H1 (cell line): ENCODE data around the gene MRPL22. TPM values are rescaled to one million over a fixed set of nuclear protein-coding genes. Genes with fewer than 3 reads are reported as not detected.

Source experiments
- CTCF ChIA-PET: fragments of 300-600 bp; sonication (Branson Sonifier 250); formaldehyde crosslinking; loops from one replicate; lab custom pipeline; 2021; ENCODE audit not compliant: partially characterized antibody; lab: Charles Lee
- POLR2A ChIA-PET: fragments of 300-600 bp; sonication (Branson Sonifier 250); formaldehyde crosslinking; loops from one replicate; lab custom pipeline; 2021; ENCODE audit warnings: inconsistent platforms; ENCODE audit not compliant: partially characterized antibody; lab: Charles Lee
- DNase-seq, 2 experiments: peaks; one replicate each; pipeline versions ENCODE4 v3.0.0 to v3.0.0-alpha.2; 2010 to 2022; ENCODE audit warnings: low spot score in 2 of 2, low read depth in 1 of 2, mixed read lengths in 1 of 2
- FAIRE-seq: peaks from 2 replicates; lab custom pipeline; 2011; peaks lifted over from hg19 to GRCh38; lab: Jason Lieb, UNC
- H2AFZ ChIP-seq: 2 replicates; pipeline ENCODE4 v1.8.1; 2012; ENCODE audit warnings: low read length, inconsistent platforms
- H2AK5ac ChIP-seq: 2 replicates; pipeline ENCODE4 v1.6.1; 2013; ENCODE audit warnings: low read depth, low read length
- H2BK120ac ChIP-seq: replicated peaks from 2 replicates; pipeline ENCODE3; 2013; ENCODE audit warnings: low read depth, low read length, inconsistent platforms
- H2BK12ac ChIP-seq: 2 replicates; pipeline ENCODE4 v1.6.1; 2013; ENCODE audit warnings: low read depth, low read length
- H2BK15ac ChIP-seq: 2 replicates; pipeline ENCODE4 v1.6.1; 2013; ENCODE audit warnings: low read length
- H2BK20ac ChIP-seq: 2 replicates; pipeline ENCODE4 v1.6.1; 2013; ENCODE audit warnings: low read length
- H2BK5ac ChIP-seq: 2 replicates; pipeline ENCODE4 v1.6.1; 2013; ENCODE audit warnings: low read depth, low read length
- H3K14ac ChIP-seq: 2 replicates; pipeline ENCODE4 v1.6.1; 2013; ENCODE audit warnings: inconsistent platforms; ENCODE audit not compliant: insufficient read length
- H3K18ac ChIP-seq: 2 replicates; pipeline ENCODE4 v1.6.1; 2013; ENCODE audit warnings: low read length; ENCODE audit errors: extremely low read depth
- H3K23ac ChIP-seq: 2 replicates; pipeline ENCODE4 v1.6.1; 2013; ENCODE audit warnings: inconsistent platforms; ENCODE audit not compliant: insufficient read length
- H3K23me2 ChIP-seq: 2 replicates; pipeline ENCODE4 v1.6.1; 2013; ENCODE audit warnings: low read depth, low read length
- H3K27ac ChIP-seq: 2 replicates; pipeline ENCODE4 v1.6.1; 2011; ENCODE audit warnings: low read depth, low read length, inconsistent platforms
- H3K27me3 ChIP-seq, 4 experiments: replicated peaks in 1 of 4; 1 replicate in 1 of 4; 2 replicates in 3 of 4; pipeline versions ENCODE4 v1.6.1 to v1.8.1; 2011 to 2013; ENCODE audit warnings: low read length in 3 of 4, mild to moderate bottlenecking in 3 of 4, inconsistent platforms in 2 of 4, mixed read lengths in 2 of 4, moderate library complexity in 1 of 4; ENCODE audit not compliant: control insufficient read depth in 3 of 4, insufficient read depth in 3 of 4; ENCODE audit errors: extremely low read depth in 1 of 4
- H3K36me3 ChIP-seq, 4 experiments: 2 replicates each; pipeline versions ENCODE4 v1.6.1 to v1.8.1; 2011 to 2013; ENCODE audit warnings: mild to moderate bottlenecking in 4 of 4, low read length in 3 of 4, moderate library complexity in 2 of 4, control low read depth in 1 of 4, inconsistent platforms in 1 of 4; ENCODE audit not compliant: insufficient read depth in 4 of 4, control insufficient read depth in 2 of 4
- H3K4ac ChIP-seq: replicated peaks from 2 replicates; pipeline ENCODE3; 2013; ENCODE audit warnings: low read length, low read depth, mixed read lengths, inconsistent platforms; ENCODE audit not compliant: insufficient read length
- H3K4me1 ChIP-seq, 4 experiments: replicated peaks in 1 of 4; 1 replicate in 1 of 4; 2 replicates in 3 of 4; pipeline versions ENCODE4 v1.6.1 to v1.8.1; 2011 to 2013; ENCODE audit warnings: low read length in 3 of 4, inconsistent platforms in 2 of 4, mixed read lengths in 1 of 4; ENCODE audit not compliant: insufficient read depth in 4 of 4, control insufficient read depth in 3 of 4
- H3K4me2 ChIP-seq, 2 experiments: 2 replicates each; pipeline versions ENCODE4 v1.6.1 to v1.8.1; 2011 to 2013; ENCODE audit warnings: low read depth in 2 of 2, low read length in 2 of 2, control low read depth in 1 of 2, inconsistent platforms in 1 of 2, mild to moderate bottlenecking in 1 of 2; ENCODE audit not compliant: insufficient read depth in 1 of 2
- H3K4me3 ChIP-seq, 4 experiments: fragments of 200-600, 300-600 bp in 1 of 4; sonication (generic), shearing (Covaris generic), sonication (Bioruptor Twin) in 1 of 4; 2 replicates each; pipeline versions ENCODE4 v1.5.1 to v1.8.1; 2011 to 2016; ENCODE audit warnings: low read length in 4 of 4, low read depth in 3 of 4, control low read depth in 2 of 4, inconsistent platforms in 2 of 4, mild to moderate bottlenecking in 2 of 4, mixed read lengths in 1 of 4, moderate library complexity in 1 of 4; ENCODE audit not compliant: insufficient read depth in 2 of 4; ENCODE audit errors: extremely low read depth in 1 of 4
- H3K56ac ChIP-seq: replicated peaks from 2 replicates; pipeline ENCODE3; 2013; ENCODE audit warnings: low read depth, mild to moderate bottlenecking, mixed read lengths, low read length, inconsistent platforms; ENCODE audit not compliant: insufficient read length
- H3K79me1 ChIP-seq: 2 replicates; pipeline ENCODE4 v1.6.1; 2013; ENCODE audit warnings: low read depth, low read length, control low read depth
- H3K79me2 ChIP-seq, 2 experiments: 2 replicates each; pipeline versions ENCODE4 v1.6.1 to v1.8.1; 2012 to 2013; ENCODE audit warnings: low read length in 2 of 2, mild to moderate bottlenecking in 2 of 2, inconsistent platforms in 1 of 2; ENCODE audit not compliant: insufficient read depth in 2 of 2, control insufficient read depth in 1 of 2
- H3K9ac ChIP-seq, 4 experiments: replicated peaks in 1 of 4; 1 replicate in 1 of 4; 2 replicates in 3 of 4; pipeline versions ENCODE4 v1.6.1 to v1.8.1; 2011 to 2013; ENCODE audit warnings: low read depth in 3 of 4, low read length in 3 of 4, control low read depth in 2 of 4, mild to moderate bottlenecking in 2 of 4, moderate library complexity in 2 of 4, inconsistent platforms in 1 of 4; ENCODE audit errors: extremely low read depth in 1 of 4
- H3K9me3 ChIP-seq, 2 experiments: 2 replicates each; pipeline versions ENCODE4 v1.6.1 to v1.8.1; 2012 to 2013; ENCODE audit warnings: mild to moderate bottlenecking in 2 of 2, moderate library complexity in 2 of 2, control low read depth in 1 of 2, inconsistent platforms in 1 of 2, low read depth in 1 of 2, low read length in 1 of 2, mixed read lengths in 1 of 2; ENCODE audit not compliant: insufficient read depth in 2 of 2
- H4K20me1 ChIP-seq, 2 experiments: replicated peaks in 1 of 2; 2 replicates each; pipeline versions ENCODE3 to v1.8.1; 2011 to 2013; ENCODE audit warnings: inconsistent platforms in 2 of 2, low read length in 2 of 2, mild to moderate bottlenecking in 1 of 2; ENCODE audit not compliant: insufficient read depth in 2 of 2, control insufficient read depth in 1 of 2
- H4K5ac ChIP-seq: 2 replicates; pipeline ENCODE4 v1.6.1; 2013; ENCODE audit warnings: low read length, low read depth, mixed read lengths, inconsistent platforms; ENCODE audit not compliant: insufficient read length
- H4K8ac ChIP-seq: 2 replicates; pipeline ENCODE4 v1.8.0; 2013; ENCODE audit warnings: mild to moderate bottlenecking, moderate library complexity, low read length, inconsistent platforms; ENCODE audit not compliant: insufficient read depth; ENCODE audit errors: extremely low read depth
- H4K91ac ChIP-seq: replicated peaks from 2 replicates; pipeline ENCODE3; 2013; ENCODE audit warnings: low read length, mixed read lengths, inconsistent platforms; ENCODE audit not compliant: insufficient read length
- CEBPB ChIP-seq: IDR thresholded peaks from 2 replicates; pipeline ENCODE4 v1.6.1; 2012; ENCODE audit warnings: low read depth, low read length
- CHD1 ChIP-seq: IDR thresholded peaks from 2 replicates; pipeline ENCODE4 v1.6.1; 2012; ENCODE audit warnings: low read depth, low read length, improper control_type of control experiment
- HDAC2 ChIP-seq, 2 experiments: fragments of 300-600 bp in 1 of 2; sonication (generic) in 1 of 2; IDR thresholded peaks; 2 replicates each; pipeline ENCODE4 v1.6.1; 2011 to 2012; ENCODE audit warnings: low read depth in 2 of 2, low read length in 2 of 2, mild to moderate bottlenecking in 2 of 2, moderate library complexity in 2 of 2, borderline replicate concordance in 1 of 2, inconsistent platforms in 1 of 2
- MAX ChIP-seq: IDR thresholded peaks from 2 replicates; pipeline ENCODE4 v1.6.1; 2012; ENCODE audit warnings: inconsistent platforms
- RBBP5 ChIP-seq: IDR thresholded peaks from 2 replicates; pipeline ENCODE4 v1.7.1; 2012; ENCODE audit warnings: low read depth, mild to moderate bottlenecking, inconsistent platforms, low read length, moderate library complexity, borderline replicate concordance
- ZNF274 ChIP-seq: IDR thresholded peaks from 2 replicates; pipeline ENCODE4 v1.7.0; 2012; ENCODE audit warnings: low read length, borderline replicate concordance; ENCODE audit errors: extremely low read depth
- WGBS, 2 experiments: shearing (Covaris generic) in 1 of 2; methylation state at CpG; one replicate each; pipeline versions ENCODE4 v1.1.6 to v1.1.7; 2013 to 2015; ENCODE audit warnings: low lambda C conversion rate in 2 of 2, mixed read lengths in 2 of 2, inconsistent platforms in 1 of 2, low coverage in 1 of 2, missing lambda C conversion rate in 1 of 2; ENCODE audit not compliant: insufficient replicate concordance in 2 of 2, insufficient coverage in 1 of 2, insufficient read length in 1 of 2; ENCODE audit errors: extremely low coverage in 1 of 2, missing lambda C conversion rate in 1 of 2; 5-methylcytosine and 5-hydroxymethylcytosine counted together
- polyA plus RNA-seq, 7 experiments: library from polyadenylated mRNA; depleted of rRNA in 3 of 7; stranded (reverse) in 5 of 7; unstranded in 2 of 7; fragments of >200 nt in 5 of 7; fragments of 200-250 nt in 2 of 7; gene quantifications; 1 replicate in 5 of 7; 2 replicates in 1 of 7; 4 replicates in 1 of 7; pipeline versions ENCODE4 v1.2.1 to v1.2.3, GENCODE V29; 2011 to 2013; ENCODE audit warnings: missing spikeins in 2 of 7, mixed read lengths in 2 of 7
- total RNA-seq: library from RNA; stranded (reverse); fragmentation: NEBNext Ultra II Directional; extraction: Animal tissue kit (Norgen Biotek cat#: 25700); gene quantifications from 2 replicates; pipeline ENCODE4 v1.2.1, GENCODE V29; 2021

Gene MRPL22
- total and polyA plus RNA-seq, 2 of the 8 experiments (the other 6 are each of a cell fraction or from before 2014, with no cell fraction given) = 46.8 to 65.6 TPM

- Histone ChIP-seq H3K23ac (no peak overlapping the region), H3K9ac (no peak overlapping the region), H3K79me2 (no peaks in the 10 kb centered on the region), H4K5ac (no peak overlapping the region), H3K4ac (no peak overlapping the region), H3K9me3 (no peaks in the 10 kb centered on the region), H2BK5ac (no peak overlapping the region), H3K18ac (no peak overlapping the region), H3K79me1 (no peaks in the 10 kb centered on the region), H3K14ac (no peak overlapping the region), H2AK5ac (no peak overlapping the region), H4K91ac (no peak overlapping the region), H2BK12ac (no peak overlapping the region), H3K36me3 (peaks cover 22 to 82% (median 48%) of the 10 kb centered on the region in 4 experiments), H2BK15ac (no peak overlapping the region), H2BK120ac (no peak overlapping the region), H3K4me2 (no peak overlapping the region)
- 92% methylated on average over 5 of the region's 5 CpGs; no CpG with 5 or more reads in 1 of the 2 experiments for WGBS, 2 experiments
- FAIRE-seq = no peak
- ChIA-PET CTCF (interaction anchor here (1.0 kb wide), 1 partner anchor 9 kb away, joined by 3 read pairs; no protein-coding TSS in a partner anchor), POLR2A (interaction anchor here (0.9 kb wide), 1 partner anchor 8 kb away, joined by 3 read pairs; no protein-coding TSS in a partner anchor)
- TF ChIP-seq CHD1 = no peak
- no peak for TF ChIP-seq CEBPB
- no peak for TF ChIP-seq RBBP5
- no peak for TF ChIP-seq HDAC2 (IDR thresholded peaks at IDR 0.05; ENCODE audit: borderline replicate concordance in 1 of 2, low read depth in 2 of 2, low read length in 2 of 2)
- TF ChIP-seq MAX = no peak
- TF ChIP-seq ZNF274 = no peak
- TF ChIP-seq, all 59 proteins: peak for 0
- no peak for DNase-seq
- Histone ChIP-seq H2BK20ac (no peak overlapping the region), H3K27ac (no peak overlapping the region), H3K23me2 (no peaks in the 10 kb centered on the region), H4K20me1 (no peaks in the 10 kb centered on the region), H3K56ac (no peak overlapping the region), H2AFZ (no peak overlapping the region), H3K4me1 (no peaks in the 10 kb centered on the region), H3K27me3 (no peaks in the 10 kb centered on the region), H4K8ac (no peak overlapping the region), H3K4me3 (no peak overlapping the region)
Observed at GRCh38 chr5:154893381-154893780, 47.5 kb upstream of the MRPL22 start.
